Suprapubic skin (tissue), 4 donors: ENCODE measurements around the gene ACBD6. TPM values are rescaled to one million over a fixed set of nuclear protein-coding genes. Genes with fewer than 3 reads are reported as not detected.

ENCODE experiments used
- DNase-seq, 2 donors: peaks; one replicate each; pipeline ENCODE4 v3.0.0-alpha.2; 2019; ENCODE audit warnings: low spot score in 2 of 2
- H3K27ac ChIP-seq: fragments of 200-600 bp; sonication (generic); one replicate; pipeline ENCODE4 v1.5.1; 2019
- H3K27me3 ChIP-seq: fragments of 200-600 bp; sonication (generic); one replicate; pipeline ENCODE4 v1.5.1; 2019
- H3K36me3 ChIP-seq: fragments of 200-600 bp; sonication (generic); one replicate; pipeline ENCODE4 v1.5.1; 2019
- H3K4me1 ChIP-seq: fragments of 200-600 bp; sonication (generic); one replicate; pipeline ENCODE4 v1.5.1; 2019
- H3K4me3 ChIP-seq: fragments of 200-600 bp; sonication (generic); one replicate; pipeline ENCODE4 v1.5.1; 2019; ENCODE audit warnings: mild to moderate bottlenecking
- H3K9me3 ChIP-seq: fragments of 200-600 bp; sonication (generic); one replicate; pipeline ENCODE4 v1.5.1; 2019
- EP300 ChIP-seq: sonication (generic); formaldehyde crosslinking; IDR thresholded peaks from one replicate; pipeline ENCODE4 v1.6.1; 2017; ENCODE audit warnings: antibody characterized with exemption
- POLR2A ChIP-seq, 2 donors: fragments of 450-650 bp; IDR thresholded peaks; one replicate each; pipeline ENCODE4 v1.6.1; 2017; ENCODE audit warnings: antibody characterized with exemption in 2 of 2, mild to moderate bottlenecking in 2 of 2, moderate library complexity in 2 of 2
- POLR2AphosphoS5 ChIP-seq, 3 donors: sonication (generic); formaldehyde crosslinking; IDR thresholded peaks; one replicate each; pipeline ENCODE4 v1.6.1; 2017; ENCODE audit warnings: antibody characterized with exemption in 3 of 3
- WGBS: methylation state at CpG from one replicate; pipeline ENCODE4 v1.1.5; 2018; 5-methylcytosine and 5-hydroxymethylcytosine counted together
- total RNA-seq, 4 donors: library from RNA; depleted of rRNA; stranded (reverse); fragments of >200 nt; gene quantifications; one replicate each; pipeline ENCODE4 v1.1.0, GENCODE V29; 2016
- TF ChIP-seq, protein P1 (sequence below), 2 donors: fragments of 200-600 bp in 1 of 2; fragments of 450-650 bp in 1 of 2; sonication (generic) in 1 of 2; IDR thresholded peaks; one replicate each; pipeline ENCODE4 v1.5.1; 2016 to 2019; ENCODE audit warnings: antibody characterized with exemption in 2 of 2, mild to moderate bottlenecking in 1 of 2, moderate library complexity in 1 of 2

ACBD6 gene
- total RNA-seq, 4 donors from 2014 or later: 26.5 to 38.5 (median 33.3) TPM

DNA sequence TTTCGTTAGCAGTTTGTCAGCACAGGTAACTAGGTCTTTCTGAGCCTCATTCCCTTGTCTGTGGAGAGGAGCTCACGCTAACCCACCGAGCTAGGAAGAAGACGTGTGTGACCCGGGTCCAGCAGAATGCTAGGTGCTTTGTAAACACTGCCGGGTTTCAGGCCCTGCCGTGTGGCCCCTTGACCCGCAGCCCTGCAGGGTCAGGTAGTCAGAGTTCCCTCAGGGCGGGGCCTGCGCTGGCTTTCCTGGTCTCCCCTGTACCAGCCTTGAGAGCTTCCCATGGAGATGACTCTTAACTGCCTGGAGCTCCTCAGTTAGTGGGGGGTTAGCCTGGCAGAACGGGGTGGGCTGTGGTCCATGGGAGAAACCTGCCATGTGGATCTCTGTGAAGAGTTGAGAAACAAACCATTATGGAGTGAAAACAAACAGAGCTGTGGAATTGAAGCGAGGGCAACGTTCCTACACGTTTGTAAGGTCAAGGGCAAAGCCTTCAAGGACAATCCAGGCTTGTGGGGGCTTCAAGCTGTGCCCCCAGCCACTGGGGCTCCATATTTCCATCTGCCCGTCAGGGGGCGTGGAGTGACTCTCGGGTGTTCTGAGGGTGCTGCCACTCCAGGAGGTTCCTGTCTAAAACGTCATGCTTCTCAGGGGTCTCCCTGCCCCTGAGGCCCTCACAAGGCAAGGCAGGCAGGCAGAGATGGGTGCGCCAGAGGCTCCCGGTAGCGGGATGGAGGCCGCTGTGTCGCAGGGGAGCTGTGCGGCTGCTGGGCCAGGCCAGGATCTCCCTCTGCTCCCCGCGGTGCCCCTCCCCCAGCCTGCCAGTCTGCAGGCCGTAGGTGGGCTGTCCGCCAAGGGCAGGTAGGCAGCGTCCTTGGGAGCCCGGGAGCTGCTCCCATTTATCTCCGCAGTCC is 248.5 kb downstream of the ACBD6 start:
- Histone ChIP-seq H3K27me3 (peaks cover 46% of the 10 kb centered on the region), H3K27ac (no peak overlapping the region), H3K4me1 (no peaks in the 10 kb centered on the region), H3K36me3 (no peaks in the 10 kb centered on the region), H3K9me3 (no peaks in the 10 kb centered on the region), H3K4me3 (no peak overlapping the region)
- TF ChIP-seq POLR2A (IDR thresholded peaks at IDR 0.05) (no peak), POLR2AphosphoS5 (IDR thresholded peaks at IDR 0.05) (no peak), EP300 (no peak)
- TF ChIP-seq, protein P1, sequence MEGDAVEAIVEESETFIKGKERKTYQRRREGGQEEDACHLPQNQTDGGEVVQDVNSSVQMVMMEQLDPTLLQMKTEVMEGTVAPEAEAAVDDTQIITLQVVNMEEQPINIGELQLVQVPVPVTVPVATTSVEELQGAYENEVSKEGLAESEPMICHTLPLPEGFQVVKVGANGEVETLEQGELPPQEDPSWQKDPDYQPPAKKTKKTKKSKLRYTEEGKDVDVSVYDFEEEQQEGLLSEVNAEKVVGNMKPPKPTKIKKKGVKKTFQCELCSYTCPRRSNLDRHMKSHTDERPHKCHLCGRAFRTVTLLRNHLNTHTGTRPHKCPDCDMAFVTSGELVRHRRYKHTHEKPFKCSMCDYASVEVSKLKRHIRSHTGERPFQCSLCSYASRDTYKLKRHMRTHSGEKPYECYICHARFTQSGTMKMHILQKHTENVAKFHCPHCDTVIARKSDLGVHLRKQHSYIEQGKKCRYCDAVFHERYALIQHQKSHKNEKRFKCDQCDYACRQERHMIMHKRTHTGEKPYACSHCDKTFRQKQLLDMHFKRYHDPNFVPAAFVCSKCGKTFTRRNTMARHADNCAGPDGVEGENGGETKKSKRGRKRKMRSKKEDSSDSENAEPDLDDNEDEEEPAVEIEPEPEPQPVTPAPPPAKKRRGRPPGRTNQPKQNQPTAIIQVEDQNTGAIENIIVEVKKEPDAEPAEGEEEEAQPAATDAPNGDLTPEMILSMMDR (IDR thresholded peaks at IDR 0.05): no peak
- no peak for DNase-seq
- 70% methylated on average over 13 of the region's 31 CpGs for WGBS

DNA sequence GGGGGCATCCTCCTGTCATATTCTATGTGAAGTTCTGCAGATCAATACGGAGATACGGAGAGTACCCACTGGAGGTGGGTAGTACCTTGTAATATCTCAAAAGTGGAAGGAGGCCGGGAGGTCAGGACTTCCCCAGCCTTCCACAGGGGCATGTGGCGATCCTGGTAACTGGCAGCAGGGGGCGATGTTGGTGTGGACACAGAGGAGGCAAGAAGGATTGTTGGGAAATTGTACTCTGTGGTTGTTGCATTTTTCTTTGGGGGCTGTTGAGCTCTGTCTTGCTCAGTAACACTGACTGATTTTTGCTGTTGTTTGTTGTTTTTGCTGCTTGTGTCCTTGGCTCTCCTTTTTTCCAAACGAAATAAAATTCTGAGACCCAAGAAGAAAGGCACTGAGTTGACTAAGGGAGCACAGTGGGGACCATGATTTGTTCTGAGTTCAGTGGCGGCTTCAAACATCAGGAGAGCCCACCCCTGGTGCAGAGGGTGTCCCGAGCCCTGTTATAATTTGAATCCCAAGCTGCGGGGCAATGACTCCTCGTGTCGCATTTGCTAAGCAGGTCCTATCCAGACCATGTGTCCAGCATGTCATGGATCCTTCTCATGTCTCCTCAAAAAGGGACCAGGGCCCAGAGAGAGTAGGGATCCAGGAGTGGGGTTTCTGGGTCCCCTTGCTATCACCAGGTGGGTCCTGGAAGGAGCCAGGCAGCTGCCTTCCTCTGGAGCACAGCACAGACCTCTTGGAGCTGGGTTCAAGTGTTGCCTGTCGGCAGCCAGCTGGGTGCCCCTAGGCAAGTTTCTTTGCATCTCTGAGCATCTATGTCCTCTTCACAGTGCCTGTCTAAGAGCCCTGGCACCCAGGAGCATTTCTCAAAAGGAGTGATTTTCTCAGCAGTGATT is 249.5 kb downstream of the ACBD6 start:
- WGBS: 64% methylated on average over 12 of the region's 12 CpGs
- Histone ChIP-seq H3K4me3 (no peak overlapping the region), H3K27ac (no peak overlapping the region), H3K4me1 (no peaks in the 10 kb centered on the region), H3K9me3 (no peaks in the 10 kb centered on the region), H3K36me3 (no peaks in the 10 kb centered on the region), H3K27me3 (peaks cover 36% of the 10 kb centered on the region)
- DNase-seq: no peak
- TF ChIP-seq, protein P1 (IDR thresholded peaks at IDR 0.05): peak; percentile 57 to 71
- TF ChIP-seq POLR2AphosphoS5 (IDR thresholded peaks at IDR 0.05) (no peak), POLR2A (IDR thresholded peaks at IDR 0.05) (no peak)

DNA sequence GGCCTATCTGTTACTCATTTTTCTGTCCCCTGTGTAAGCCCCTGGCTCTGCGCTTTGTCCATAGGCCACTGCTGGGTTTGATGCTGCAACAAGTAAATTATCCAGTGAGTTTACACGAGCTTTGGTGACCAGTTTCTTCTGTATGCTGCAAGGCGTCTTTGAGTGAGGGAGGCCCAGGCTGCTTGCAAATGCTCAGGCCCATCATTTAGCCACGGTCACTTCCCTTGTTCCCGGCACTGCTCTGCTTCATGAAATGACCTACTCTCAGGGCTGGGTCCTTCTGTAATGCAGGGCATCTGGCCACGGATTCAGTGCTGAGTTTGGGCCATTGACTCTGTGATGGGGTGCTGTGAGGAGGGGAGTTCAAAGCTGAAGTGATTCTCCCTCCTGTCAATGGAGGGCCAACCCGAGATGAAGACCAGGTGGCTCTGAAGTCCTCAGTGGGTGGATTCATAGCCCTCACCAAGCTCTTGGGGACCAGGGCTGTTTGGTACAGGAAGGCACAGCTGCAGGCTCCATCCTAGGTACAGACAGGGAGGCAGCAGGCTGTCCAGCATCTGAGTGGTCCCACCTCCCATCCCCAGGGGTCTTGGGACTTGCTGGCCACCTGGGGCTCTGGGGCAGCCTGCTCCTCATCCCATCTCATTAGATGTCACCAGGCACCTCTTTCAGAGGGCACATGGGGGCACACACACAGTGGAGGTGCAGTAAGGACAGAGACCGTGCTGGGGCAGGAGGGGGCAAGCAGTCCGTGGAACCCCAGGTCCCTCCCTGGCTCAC is 250.7 kb downstream of the ACBD6 start:
- Histone ChIP-seq H3K4me3 (no peak overlapping the region), H3K4me1 (no peaks in the 10 kb centered on the region), H3K27me3 (peaks cover 25% of the 10 kb centered on the region), H3K27ac (no peak overlapping the region), H3K9me3 (no peaks in the 10 kb centered on the region), H3K36me3 (no peaks in the 10 kb centered on the region)
- no peak for DNase-seq
- 86% methylated on average over 7 of the region's 9 CpGs for WGBS
- no peak for TF ChIP-seq POLR2A (IDR thresholded peaks at IDR 0.05)
- no peak for TF ChIP-seq POLR2AphosphoS5 (IDR thresholded peaks at IDR 0.05)
- TF ChIP-seq, protein P1 (IDR thresholded peaks at IDR 0.05): no peak
- TF ChIP-seq EP300: no peak

DNA sequence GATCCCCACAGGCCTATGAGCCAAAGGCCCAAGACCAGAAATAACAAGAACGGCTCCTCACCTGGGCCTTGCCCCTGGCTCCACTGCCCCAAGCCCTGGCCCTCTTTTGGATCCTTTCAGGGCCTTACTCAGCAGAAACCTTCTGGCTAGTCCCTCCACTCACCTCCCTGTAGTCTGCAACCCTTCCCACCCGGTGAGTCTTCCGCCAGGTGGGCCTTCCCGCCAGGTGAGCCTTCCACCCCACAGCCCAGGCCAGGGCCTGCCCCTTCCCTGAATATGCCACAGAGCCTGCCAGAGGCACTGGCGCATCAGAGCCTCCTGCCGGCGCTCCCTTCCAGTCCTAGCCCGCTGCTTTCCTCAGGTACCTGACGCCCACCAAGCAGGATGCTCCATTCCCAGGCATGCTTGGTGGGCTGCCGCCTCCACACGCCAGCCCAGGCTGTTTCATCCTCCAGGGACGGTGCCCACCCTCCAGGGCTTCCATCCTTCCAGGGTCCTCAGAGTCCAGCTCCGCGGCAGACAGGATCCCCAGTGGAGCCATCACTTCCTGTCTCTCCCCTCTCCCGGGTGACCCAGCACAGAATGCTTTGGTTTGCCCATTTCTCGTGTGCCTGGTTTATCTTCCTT is 251.4 kb downstream of the ACBD6 start:
- Histone ChIP-seq H3K27ac (no peak overlapping the region), H3K4me3 (no peak overlapping the region), H3K4me1 (no peaks in the 10 kb centered on the region), H3K27me3 (peaks cover 18% of the 10 kb centered on the region), H3K36me3 (no peaks in the 10 kb centered on the region), H3K9me3 (no peaks in the 10 kb centered on the region)
- WGBS: 86% methylated on average over 13 of the region's 16 CpGs
- no peak for DNase-seq
- TF ChIP-seq POLR2AphosphoS5 (IDR thresholded peaks at IDR 0.05) (no peak), POLR2A (IDR thresholded peaks at IDR 0.05) (no peak), EP300 (no peak)
- TF ChIP-seq, protein P1 (IDR thresholded peaks at IDR 0.05): no peak
